ENCODE data around the gene YPEL2.
A peak's percentile ranks its signal among the peaks of the same experiment; 100 is the strongest.
"Not testable (repeated sequence)": the region's sequence is repeated elsewhere in the genome, so short reads cannot be mapped to it uniquely, and the experiment has no call there.

YPEL2 gene

GRCh38 chr17:59331129-59331928, at the start of gene YPEL2:
Gene YPEL2, plus strand, starts transcription at chr17:59331655. Its CDS starts 21,755 bp downstream, at chr17:59353410.
- FAIRE-seq, result no peak
- peak; percentile 88 for DNase-seq (ENCODE audit: insufficient read length, low spot score)
- TF ChIP-seq CTCF (IDR thresholded peaks at IDR 0.05; ENCODE audit: insufficient read depth, missing control alignments), result no peak

GRCh38 chr17:59284317-59284716, 47.1 kb upstream of the YPEL2 start:
- no peak for TF ChIP-seq CTCF (IDR thresholded peaks at IDR 0.05; ENCODE audit: insufficient read depth, missing control alignments)
- no peak for FAIRE-seq
- no peak for DNase-seq (ENCODE audit: insufficient read length, low spot score)

- no peak for FAIRE-seq
- TF ChIP-seq CTCF (IDR thresholded peaks at IDR 0.05; ENCODE audit: insufficient read depth, missing control alignments), result no peak
- no peak for DNase-seq (ENCODE audit: insufficient read length, low spot score)
Measured at GRCh38 chr17:59287452-59287851, 44.0 kb upstream of the YPEL2 start.

- FAIRE-seq, result no peak
- DNase-seq (ENCODE audit: insufficient read length, low spot score), result no peak
- TF ChIP-seq CTCF (IDR thresholded peaks at IDR 0.05; ENCODE audit: insufficient read depth, missing control alignments), result no peak
Measured at GRCh38 chr17:59287891-59288290, 43.6 kb upstream of the YPEL2 start.

GRCh38 chr17:59289981-59290301, 41.5 kb upstream of the YPEL2 start:
- DNase-seq (ENCODE audit: insufficient read length, low spot score) (no peak), FAIRE-seq (no peak)
- TF ChIP-seq CTCF (IDR thresholded peaks at IDR 0.05; ENCODE audit: insufficient read depth, missing control alignments), result no peak

GRCh38 chr17:59290302-59290998, 41.0 kb upstream of the YPEL2 start:
- not testable (repeated sequence) for DNase-seq (ENCODE audit: insufficient read length, low spot score); FAIRE-seq

- no peak for FAIRE-seq
- no peak for TF ChIP-seq CTCF (IDR thresholded peaks at IDR 0.05; ENCODE audit: insufficient read depth, missing control alignments)
- no peak for DNase-seq (ENCODE audit: insufficient read length, low spot score)
Measured at GRCh38 chr17:59292174-59292523, 39.3 kb upstream of the YPEL2 start.

Data from D721Med (cell line).